Activated CD4-positive, alpha-beta T cell treated with anti-CD3 and anti-CD28 coated beads, Interleukin-2, amount 10 ng/mL, durations not matched to agents 7 days and 5 days (primary cell): ENCODE data around the gene TOPAZ1. TPM values are rescaled to one million over a fixed set of nuclear protein-coding genes. Genes with fewer than 3 reads are reported as not detected.
"Not testable (repeated sequence)": the region's sequence is repeated elsewhere in the genome, so short reads cannot be mapped to it uniquely, and the experiment has no call there.

Experiments
- CTCF ChIA-PET: fragments of 350-600 bp; sonication (Branson Sonifier 250); formaldehyde crosslinking; loops from one replicate; lab custom pipeline; 2021; ENCODE audit warnings: antibody characterized with exemption; lab: Charles Lee
- POLR2A ChIA-PET: fragments of 350-600 bp; sonication (Branson Sonifier 250); formaldehyde crosslinking; loops from one replicate; lab custom pipeline; 2021; ENCODE audit warnings: antibody characterized with exemption; lab: Charles Lee
- DNase-seq: peaks from one replicate; pipeline ENCODE4 v3.0.0-alpha.2; 2020
- H3K27ac Mint-ChIP-seq: one replicate; pipeline ENCODE4 v1.8.0; 2021; ENCODE audit warnings: mild to moderate bottlenecking, moderate library complexity, mixed read lengths
- H3K27me3 Mint-ChIP-seq: one replicate; pipeline ENCODE4 v1.8.0; 2021; ENCODE audit warnings: mixed read lengths
- H3K36me3 Mint-ChIP-seq: one replicate; pipeline ENCODE4 v1.8.0; 2021; ENCODE audit warnings: low read depth, mixed read lengths
- H3K4me1 Mint-ChIP-seq: one replicate; pipeline ENCODE4 v1.8.0; 2021; ENCODE audit warnings: mixed read lengths
- H3K4me3 Mint-ChIP-seq: one replicate; pipeline ENCODE4 v1.8.0; 2021; ENCODE audit warnings: mild to moderate bottlenecking, moderate library complexity, mixed read lengths
- H3K9me3 Mint-ChIP-seq: one replicate; pipeline ENCODE4 v1.8.0; 2021; ENCODE audit warnings: mixed read lengths
- total RNA-seq, 2 experiments: library from RNA; stranded (reverse); gene quantifications; one replicate each; pipeline ENCODE4 v1.2.3, GENCODE V29; 2021

The TOPAZ1 gene
- total RNA-seq, 2 experiments from 2014 or later: not detected

DNA sequence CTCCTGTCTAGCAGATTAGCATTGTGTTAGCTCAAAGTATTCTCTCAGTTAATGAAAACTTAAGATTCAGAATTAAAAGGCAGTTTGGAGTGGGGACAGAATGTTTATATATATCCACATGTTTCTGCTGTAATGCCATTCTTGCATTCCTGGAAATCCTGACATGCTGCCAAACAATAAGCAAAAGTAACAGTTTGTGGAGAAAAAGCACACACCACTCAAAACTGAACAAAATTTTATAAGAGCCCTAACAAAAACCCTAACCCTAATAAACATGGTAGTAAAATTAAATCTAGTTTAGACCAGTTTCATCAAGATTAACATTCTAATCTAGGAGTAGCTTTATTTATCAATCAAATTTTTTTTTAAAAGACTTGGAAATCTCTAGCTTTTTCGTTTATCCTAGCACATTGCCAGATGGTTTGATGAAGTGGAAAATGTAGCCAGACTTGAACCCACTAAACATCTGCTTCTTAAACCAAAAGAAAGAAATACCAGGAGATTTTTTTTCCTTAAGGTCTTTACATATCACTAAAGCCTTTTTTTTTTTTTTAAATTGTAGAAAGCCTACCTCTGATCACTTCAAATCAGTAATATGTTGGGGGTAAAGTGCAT is 100.6 kb downstream of the TOPAZ1 start:
- Mint-ChIP-seq H3K9me3 (no peaks in the 10 kb centered on the region), H3K4me3 (no peak overlapping the region), H3K27ac (no peak overlapping the region), H3K4me1 (peaks cover 21% of the 10 kb centered on the region), H3K27me3 (no peaks in the 10 kb centered on the region), H3K36me3 (peaks cover 7% of the 10 kb centered on the region)
- ChIA-PET POLR2A (no interaction called here), CTCF (interaction anchor here (0.6 kb wide), 3 partner anchors 145 to 1354 kb away, joined by 3 to 4 read pairs (median 4); no protein-coding TSS in a partner anchor)
- DNase-seq: no peak

DNA sequence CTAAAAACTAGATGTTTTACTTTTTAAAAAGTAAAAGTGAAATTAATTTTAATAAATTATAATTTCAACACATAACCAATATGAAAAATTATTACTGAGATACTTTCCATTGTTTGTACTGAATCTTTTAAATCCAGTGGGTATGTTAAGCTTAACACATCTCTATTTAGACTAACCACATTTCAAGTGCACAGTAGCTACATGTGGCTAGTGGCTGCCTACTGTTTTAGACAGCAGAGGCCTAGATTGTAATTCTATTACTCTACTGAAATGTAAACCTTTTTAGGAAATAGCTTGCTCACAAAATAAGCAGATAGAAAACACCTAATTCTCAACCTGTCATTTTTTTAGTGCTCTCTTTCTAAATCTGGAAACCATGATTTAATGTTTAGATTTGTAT is 101.7 kb downstream of the TOPAZ1 start:
- H3K4me1 Mint-ChIP-seq: peaks cover 16% of the 10 kb centered on the region
- ChIA-PET CTCF (no interaction called here), POLR2A (no interaction called here)
- H3K9me3 Mint-ChIP-seq: no peaks in the 10 kb centered on the region
- H3K27me3 Mint-ChIP-seq: no peaks in the 10 kb centered on the region
- H3K36me3 Mint-ChIP-seq: peaks cover 7% of the 10 kb centered on the region
- no peak overlapping the region for H3K4me3 Mint-ChIP-seq
- H3K27ac Mint-ChIP-seq: no peak overlapping the region
- DNase-seq: no peak

DNA sequence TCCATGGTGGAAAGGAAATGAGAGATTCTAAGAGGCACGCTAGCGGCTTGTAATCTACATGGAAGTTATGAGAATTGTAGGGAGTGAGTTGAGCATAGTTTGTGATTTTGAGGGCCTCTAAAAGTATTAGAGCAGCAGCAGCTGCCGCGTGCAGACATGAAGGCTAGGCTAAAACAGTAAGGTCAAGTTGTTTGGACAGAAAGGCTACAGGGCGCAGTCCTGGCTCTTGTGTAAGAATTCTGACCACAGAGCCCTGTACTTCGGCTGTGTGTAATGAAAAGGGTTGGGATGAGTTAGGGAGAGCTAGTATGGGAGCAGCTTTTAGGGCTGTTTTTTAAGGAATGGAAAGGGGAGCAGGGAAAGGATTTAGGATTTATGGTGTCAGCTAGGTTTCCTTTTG is 104.9 kb downstream of the TOPAZ1 start:
- POLR2A ChIA-PET, H3K27me3 Mint-ChIP-seq: not testable (repeated sequence)

GRCh38 chr3:44348993-44349392 is 107.3 kb downstream of the TOPAZ1 start:
- Mint-ChIP-seq H3K36me3 (peaks cover 9% of the 10 kb centered on the region), H3K4me3 (no peak overlapping the region), H3K9me3 (peaks cover 4% of the 10 kb centered on the region), H3K27me3 (no peaks in the 10 kb centered on the region), H3K4me1 (no peaks in the 10 kb centered on the region), H3K27ac (no peak overlapping the region)
- POLR2A ChIA-PET: no interaction called here
- DNase-seq: no peak
- CTCF ChIA-PET: no interaction called here

More for the DNA sequence above, 104.9 kb downstream of the TOPAZ1 start:
- H3K4me3 Mint-ChIP-seq, H3K36me3 Mint-ChIP-seq, H3K27ac Mint-ChIP-seq, H3K4me1 Mint-ChIP-seq, H3K9me3 Mint-ChIP-seq, DNase-seq, CTCF ChIA-PET: not testable (repeated sequence)

DNA sequence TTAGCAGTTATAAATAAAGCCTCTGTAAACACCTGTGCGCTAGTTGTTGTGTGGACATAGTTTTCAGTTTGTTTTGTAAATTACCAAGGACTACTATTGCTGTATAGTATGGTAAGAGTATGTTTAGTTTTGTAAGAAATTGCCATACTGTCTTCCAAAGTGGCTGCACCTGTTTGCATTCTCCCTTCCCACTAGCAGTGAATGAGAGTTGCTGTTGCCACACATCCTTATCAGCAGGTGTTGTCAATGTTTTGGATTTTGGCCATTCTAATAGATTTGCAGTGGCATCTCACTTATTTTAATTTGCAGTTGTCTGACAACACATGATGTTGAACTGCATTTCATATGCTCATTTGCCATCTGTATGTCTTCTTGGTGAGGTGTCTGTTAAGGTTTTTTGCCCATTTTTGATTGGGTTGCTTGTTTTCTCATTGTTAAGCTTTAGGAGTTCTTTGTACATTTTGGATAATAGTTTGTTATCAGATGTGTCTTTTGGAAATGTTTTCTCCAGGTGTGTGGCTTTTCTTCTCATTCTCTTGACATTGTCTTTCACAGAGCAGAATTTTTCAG is 111.8 kb downstream of the TOPAZ1 start:
- H3K9me3 Mint-ChIP-seq: peaks cover 4% of the 10 kb centered on the region
- H3K27me3 Mint-ChIP-seq: no peaks in the 10 kb centered on the region
- no peak overlapping the region for H3K27ac Mint-ChIP-seq
- CTCF ChIA-PET: no interaction called here
- no peak overlapping the region for H3K4me3 Mint-ChIP-seq
- no peaks in the 10 kb centered on the region for H3K4me1 Mint-ChIP-seq
- peaks cover 23% of the 10 kb centered on the region for H3K36me3 Mint-ChIP-seq
- DNase-seq: no peak
- POLR2A ChIA-PET: no interaction called here

- Mint-ChIP-seq H3K4me3 (no peak overlapping the region), H3K27me3 (no peaks in the 10 kb centered on the region), H3K9me3 (peaks cover 4% of the 10 kb centered on the region), H3K27ac (no peak overlapping the region), H3K36me3 (peaks cover 25% of the 10 kb centered on the region), H3K4me1 (no peaks in the 10 kb centered on the region)
- ChIA-PET CTCF (no interaction called here), POLR2A (no interaction called here)
- DNase-seq: no peak
Measured at GRCh38 chr3:44355362-44356033, 113.8 kb downstream of the TOPAZ1 start.

DNA sequence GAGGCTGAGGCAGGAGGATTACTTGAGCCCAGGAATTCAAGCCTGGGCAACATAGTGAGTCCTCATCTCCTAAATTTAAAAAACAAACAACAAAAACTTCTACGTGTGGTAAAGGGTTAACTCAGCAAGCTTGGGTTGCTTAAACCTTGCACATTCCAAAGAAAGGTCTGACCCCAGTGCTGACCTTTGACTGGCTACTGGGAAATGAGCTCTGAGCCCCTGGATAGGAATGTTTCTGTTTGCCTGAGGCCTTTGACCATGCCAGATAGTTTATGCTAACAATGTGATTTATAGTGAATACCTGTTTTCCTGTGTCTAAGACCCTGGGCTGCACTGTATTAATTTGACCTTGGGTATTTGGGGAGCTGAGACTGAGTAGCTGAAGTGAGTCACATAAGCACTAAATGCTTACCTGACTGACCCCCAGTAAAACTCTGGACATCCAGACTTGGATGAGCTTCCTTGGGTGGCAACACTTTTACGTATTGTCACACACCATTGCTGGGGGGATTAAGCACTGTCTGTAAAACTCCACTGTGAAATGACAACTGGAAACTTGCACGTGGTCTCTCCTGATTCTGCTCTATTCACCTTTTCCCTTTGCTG is 117.6 kb downstream of the TOPAZ1 start:
- ChIA-PET CTCF (interaction anchor here (1.5 kb wide), 1 partner anchor 9 kb away, joined by 6 read pairs; no protein-coding TSS in a partner anchor), POLR2A (no interaction called here)
- H3K27ac Mint-ChIP-seq: no peak overlapping the region
- no peak for DNase-seq
- no peaks in the 10 kb centered on the region for H3K4me1 Mint-ChIP-seq
- H3K36me3 Mint-ChIP-seq: peaks cover 16% of the 10 kb centered on the region
- H3K4me3 Mint-ChIP-seq: no peak overlapping the region
- no peaks in the 10 kb centered on the region for H3K9me3 Mint-ChIP-seq
- no peaks in the 10 kb centered on the region for H3K27me3 Mint-ChIP-seq

DNA sequence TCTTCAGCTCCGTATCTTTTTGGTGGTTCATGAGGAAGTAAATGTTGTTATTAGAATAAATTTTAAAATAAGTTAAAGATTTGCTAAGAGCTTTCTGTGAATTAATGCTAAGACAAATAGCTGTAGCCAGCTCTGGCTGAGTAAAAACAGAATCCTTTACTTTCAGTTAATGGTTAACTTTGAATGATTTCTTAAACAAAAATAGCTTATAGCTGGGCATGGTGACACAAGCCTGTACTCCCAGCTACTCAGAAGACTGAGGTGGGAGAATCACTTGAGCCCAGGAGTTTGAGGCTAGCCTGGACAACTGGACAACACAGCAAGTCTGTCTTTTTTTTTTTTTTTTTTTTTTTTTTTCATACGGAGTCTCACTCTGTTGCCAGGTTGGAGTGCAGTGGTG is 121.9 kb downstream of the TOPAZ1 start:
- no peak for DNase-seq
- POLR2A ChIA-PET: interaction anchor here (0.6 kb wide), 1 partner anchor 39 kb away, joined by 3 read pairs; no protein-coding TSS in a partner anchor

DNA sequence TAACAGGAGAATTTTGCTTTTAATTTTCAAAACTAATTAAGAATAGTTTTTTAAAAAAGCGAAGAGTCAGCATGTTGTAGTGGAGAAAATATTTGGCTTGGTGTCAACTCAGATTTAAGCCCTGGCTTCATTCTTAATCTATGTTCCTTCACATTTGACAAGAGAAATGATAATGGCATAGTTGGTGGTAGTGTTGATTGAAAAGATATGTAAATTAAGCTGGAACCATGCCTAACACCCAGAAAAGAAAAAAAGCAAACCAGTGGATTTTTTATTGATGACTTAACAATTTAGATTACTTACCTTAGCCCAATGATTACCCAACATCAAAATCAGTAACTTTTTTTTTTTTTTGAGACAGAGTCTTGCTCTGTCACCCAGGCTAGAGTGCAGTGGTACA is 124.3 kb downstream of the TOPAZ1 start:
- no peak overlapping the region for H3K27ac Mint-ChIP-seq
- H3K9me3 Mint-ChIP-seq: no peaks in the 10 kb centered on the region
- H3K27me3 Mint-ChIP-seq: no peaks in the 10 kb centered on the region
- no peak overlapping the region for H3K4me3 Mint-ChIP-seq
- no peak for DNase-seq
- no peaks in the 10 kb centered on the region for H3K4me1 Mint-ChIP-seq
- ChIA-PET CTCF (interaction anchor here (0.6 kb wide), 1 partner anchor 91 kb away, joined by 4 read pairs; no protein-coding TSS in a partner anchor), POLR2A (no interaction called here)
- H3K36me3 Mint-ChIP-seq: peaks cover 15% of the 10 kb centered on the region

More for the DNA sequence above, 121.9 kb downstream of the TOPAZ1 start:
- Mint-ChIP-seq H3K27me3 (no peaks in the 10 kb centered on the region), H3K4me3 (no peak overlapping the region), H3K4me1 (no peaks in the 10 kb centered on the region), H3K9me3 (no peaks in the 10 kb centered on the region), H3K36me3 (peaks cover 15% of the 10 kb centered on the region), H3K27ac (no peak overlapping the region)
- CTCF ChIA-PET: interaction anchor here (1.7 kb wide), 1 partner anchor 35 kb away, joined by 3 read pairs; no protein-coding TSS in a partner anchor

DNA sequence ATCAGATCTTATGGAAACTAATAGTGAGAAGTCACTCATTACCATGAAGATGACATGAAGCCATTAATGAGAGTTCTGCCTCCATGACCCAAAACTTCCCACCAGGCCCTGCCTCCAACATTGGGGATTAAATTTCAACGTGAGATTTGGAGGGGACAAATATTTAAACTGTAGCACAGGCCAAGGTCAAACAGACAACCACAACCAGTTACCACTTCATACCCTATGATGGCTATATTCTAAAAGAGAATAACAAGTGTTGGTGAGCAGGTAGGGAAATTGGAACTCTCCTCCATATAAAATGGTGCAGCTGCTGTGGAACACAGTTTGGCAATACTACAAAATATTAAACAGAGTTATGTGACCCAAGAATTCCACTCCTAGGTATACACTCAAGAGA is 133.8 kb downstream of the TOPAZ1 start:
- Mint-ChIP-seq H3K27me3 (no peaks in the 10 kb centered on the region), H3K4me3 (no peak overlapping the region), H3K27ac (no peak overlapping the region), H3K36me3 (peaks cover 10% of the 10 kb centered on the region), H3K4me1 (no peaks in the 10 kb centered on the region), H3K9me3 (peaks cover 14% of the 10 kb centered on the region)
- ChIA-PET CTCF (no interaction called here), POLR2A (no interaction called here)
- DNase-seq: no peak
